ENCODE data around the gene EPS15. TPM values are rescaled to one million over a fixed set of nuclear protein-coding genes. Genes with fewer than 3 reads are reported as not detected.

EPS15 gene
- total and polyA plus RNA-seq, 2 experiments from 2014 or later: 31.0 to 76.5 TPM

GRCh38 chr1:51432146-51432545 is 86.9 kb downstream of the EPS15 start:
- peaks cover 2% of the 10 kb centered on the region for H3K27me3 Mint-ChIP-seq (ENCODE audit: insufficient read depth, low read depth, poor library complexity)

More at GRCh38 chr1:51432146-51432545, 86.9 kb downstream of the EPS15 start:
- Histone ChIP-seq H3K27ac (ENCODE audit: low read depth) (no peak overlapping the region), H3K4me3 (no peak overlapping the region), H2AFZ (no peak overlapping the region), H3K4me1 (ENCODE audit: insufficient read depth) (peaks cover 8% of the 10 kb centered on the region), H3K9me2 (ENCODE audit: insufficient read depth) (no peaks in the 10 kb centered on the region), H3K79me2 (replicated peaks; ENCODE audit: insufficient read depth) (no peaks in the 10 kb centered on the region), H3F3A (replicated peaks; ENCODE audit: low read depth) (no peaks in the 10 kb centered on the region), H3K36me3 (ENCODE audit: insufficient read depth) (no peaks in the 10 kb centered on the region), H4K20me1 (replicated peaks; ENCODE audit: insufficient read depth) (no peaks in the 10 kb centered on the region), H3K27me3 (ENCODE audit: insufficient read depth) (no peaks in the 10 kb centered on the region), H3K4me2 (no peak overlapping the region)
- Mint-ChIP-seq H3K4me3 (no peak overlapping the region), H3K4me1 (peaks cover 11% of the 10 kb centered on the region; the same call in 2 of the 3 replicates), H3K36me3 (ENCODE audit: low read depth) (no peaks in the 10 kb centered on the region; the same call in 2 of the 3 replicates), H3K9me3 (no peaks in the 10 kb centered on the region), H3K27ac (no peak overlapping the region)
- TF ChIP-seq JUNB (IDR thresholded peaks at IDR 0.05; ENCODE audit: unreplicated experiment) (no peak), EZH2phosphoT487 (IDR thresholded peaks at IDR 0.05; ENCODE audit: unreplicated experiment) (no peak), ZNF462 (CRISPR knock-in tag; IDR thresholded peaks at IDR 0.05) (no peak), ZNF114 (CRISPR knock-in tag; IDR thresholded peaks at IDR 0.05) (no peak)
- DNase-seq (ENCODE audit: low spot score) (no peak), ATAC-seq (no peak)
